Measurements from ENCODE around the gene ANTXRL.

DNA sequence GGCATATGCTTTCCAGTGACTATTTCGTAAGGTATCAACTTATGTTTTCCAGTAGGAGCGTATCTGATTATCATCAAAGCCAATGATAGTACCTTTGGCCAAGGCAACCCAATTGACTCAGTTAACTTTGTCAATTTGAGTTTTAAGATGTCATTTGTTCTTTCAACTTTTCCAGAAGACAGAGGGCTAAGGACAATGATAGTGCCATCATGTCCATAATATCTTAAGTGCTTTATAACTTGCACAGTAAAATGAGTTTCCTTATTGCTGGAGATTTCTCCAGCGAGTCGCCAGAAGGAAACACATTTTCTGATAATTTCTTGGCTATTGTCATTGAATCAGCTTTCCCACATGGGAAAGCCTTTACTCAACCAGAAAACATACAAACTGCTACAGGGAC is 35.0 kb downstream of the ANTXRL start:
- no peak for TF ChIP-seq POLR2A (IDR thresholded peaks at IDR 0.05)
- TF ChIP-seq, protein P1, sequence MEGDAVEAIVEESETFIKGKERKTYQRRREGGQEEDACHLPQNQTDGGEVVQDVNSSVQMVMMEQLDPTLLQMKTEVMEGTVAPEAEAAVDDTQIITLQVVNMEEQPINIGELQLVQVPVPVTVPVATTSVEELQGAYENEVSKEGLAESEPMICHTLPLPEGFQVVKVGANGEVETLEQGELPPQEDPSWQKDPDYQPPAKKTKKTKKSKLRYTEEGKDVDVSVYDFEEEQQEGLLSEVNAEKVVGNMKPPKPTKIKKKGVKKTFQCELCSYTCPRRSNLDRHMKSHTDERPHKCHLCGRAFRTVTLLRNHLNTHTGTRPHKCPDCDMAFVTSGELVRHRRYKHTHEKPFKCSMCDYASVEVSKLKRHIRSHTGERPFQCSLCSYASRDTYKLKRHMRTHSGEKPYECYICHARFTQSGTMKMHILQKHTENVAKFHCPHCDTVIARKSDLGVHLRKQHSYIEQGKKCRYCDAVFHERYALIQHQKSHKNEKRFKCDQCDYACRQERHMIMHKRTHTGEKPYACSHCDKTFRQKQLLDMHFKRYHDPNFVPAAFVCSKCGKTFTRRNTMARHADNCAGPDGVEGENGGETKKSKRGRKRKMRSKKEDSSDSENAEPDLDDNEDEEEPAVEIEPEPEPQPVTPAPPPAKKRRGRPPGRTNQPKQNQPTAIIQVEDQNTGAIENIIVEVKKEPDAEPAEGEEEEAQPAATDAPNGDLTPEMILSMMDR (IDR thresholded peaks at IDR 0.05 in 4 of 5, conservative IDR thresholded peaks at IDR 0.05 in 1 of 5), result no peak
